GM18526 (cell line): ENCODE results near the gene NMNAT2.

Experiments
- POLR2A ChIP-seq: IDR thresholded peaks from 3 replicates; pipeline ENCODE4 v1.6.1; 2011; ENCODE audit not compliant: insufficient read length; ENCODE audit errors: extremely low read depth

NMNAT2 gene

GRCh38 chr1:183385340-183386144 lies 32.6 kb downstream of the NMNAT2 start:
- TF ChIP-seq POLR2A = no peak

- TF ChIP-seq POLR2A = no peak
Observed at GRCh38 chr1:183379951-183380350, 38.2 kb downstream of the NMNAT2 start.

GRCh38 chr1:183375381-183375780 lies 42.8 kb downstream of the NMNAT2 start:
- TF ChIP-seq POLR2A = no peak

GRCh38 chr1:183374825-183375224 lies 43.4 kb downstream of the NMNAT2 start:
- no peak for TF ChIP-seq POLR2A

GRCh38 chr1:183372586-183373230 lies 45.5 kb downstream of the NMNAT2 start:
- TF ChIP-seq POLR2A = no peak

- TF ChIP-seq POLR2A = no peak
Observed at GRCh38 chr1:183370399-183371058, 47.7 kb downstream of the NMNAT2 start.

GRCh38 chr1:183368213-183369108 lies 49.7 kb downstream of the NMNAT2 start:
- TF ChIP-seq POLR2A = no peak

GRCh38 chr1:183366116-183366515 lies 52.1 kb downstream of the NMNAT2 start:
- TF ChIP-seq POLR2A = no peak

GRCh38 chr1:183365676-183366075 lies 52.5 kb downstream of the NMNAT2 start:
- no peak for TF ChIP-seq POLR2A

GRCh38 chr1:183365093-183365492 lies 53.1 kb downstream of the NMNAT2 start:
- no peak for TF ChIP-seq POLR2A

- TF ChIP-seq POLR2A = no peak
Observed at GRCh38 chr1:183363972-183364371, 54.2 kb downstream of the NMNAT2 start.

GRCh38 chr1:183361081-183361480 lies 57.1 kb downstream of the NMNAT2 start:
- no peak for TF ChIP-seq POLR2A

- no peak for TF ChIP-seq POLR2A
Observed at GRCh38 chr1:183360473-183360872, 57.7 kb downstream of the NMNAT2 start.

- TF ChIP-seq POLR2A = no peak
Observed at GRCh38 chr1:183356534-183357182, 61.5 kb downstream of the NMNAT2 start.

GRCh38 chr1:183355797-183356196 lies 62.4 kb downstream of the NMNAT2 start:
- TF ChIP-seq POLR2A = no peak
